Body of pancreas (tissue), 4 donors: ENCODE data around the gene OR51G1.

ENCODE experiments used
- CTCF ChIP-seq, 7 experiments: fragments of 450-650 bp in 4 of 7; fragments of 200-600 bp in 3 of 7; sonication (generic) in 3 of 7; IDR thresholded peaks; one replicate each; pipeline ENCODE4 v1.5.1; 2016 to 2019; ENCODE audit warnings: antibody characterized with exemption in 7 of 7
- POLR2A ChIP-seq, 3 donors: fragments of 450-650 bp; IDR thresholded peaks; one replicate each; pipeline ENCODE4 v1.6.1; 2016; ENCODE audit warnings: antibody characterized with exemption in 3 of 3, mild to moderate bottlenecking in 2 of 3

- TF ChIP-seq POLR2A (IDR thresholded peaks at IDR 0.05): no peak
- TF ChIP-seq CTCF (IDR thresholded peaks at IDR 0.05): no peak
Measured at GRCh38 chr11:4921796-4922195, 2.3 kb downstream of the OR51G1 start.
